GM12873 (cell line): ENCODE data around the gene RAPGEF1.

Experiments used
- TF ChIP-seq, protein P1 (sequence below): IDR thresholded peaks from 2 replicates; pipeline ENCODE4 v1.5.1; 2012; ENCODE audit warnings: low read depth, mild to moderate bottlenecking, moderate library complexity, low read length, control low read depth; ENCODE audit not compliant: insufficient read depth; ENCODE audit errors: missing control alignments

The RAPGEF1 gene

DNA sequence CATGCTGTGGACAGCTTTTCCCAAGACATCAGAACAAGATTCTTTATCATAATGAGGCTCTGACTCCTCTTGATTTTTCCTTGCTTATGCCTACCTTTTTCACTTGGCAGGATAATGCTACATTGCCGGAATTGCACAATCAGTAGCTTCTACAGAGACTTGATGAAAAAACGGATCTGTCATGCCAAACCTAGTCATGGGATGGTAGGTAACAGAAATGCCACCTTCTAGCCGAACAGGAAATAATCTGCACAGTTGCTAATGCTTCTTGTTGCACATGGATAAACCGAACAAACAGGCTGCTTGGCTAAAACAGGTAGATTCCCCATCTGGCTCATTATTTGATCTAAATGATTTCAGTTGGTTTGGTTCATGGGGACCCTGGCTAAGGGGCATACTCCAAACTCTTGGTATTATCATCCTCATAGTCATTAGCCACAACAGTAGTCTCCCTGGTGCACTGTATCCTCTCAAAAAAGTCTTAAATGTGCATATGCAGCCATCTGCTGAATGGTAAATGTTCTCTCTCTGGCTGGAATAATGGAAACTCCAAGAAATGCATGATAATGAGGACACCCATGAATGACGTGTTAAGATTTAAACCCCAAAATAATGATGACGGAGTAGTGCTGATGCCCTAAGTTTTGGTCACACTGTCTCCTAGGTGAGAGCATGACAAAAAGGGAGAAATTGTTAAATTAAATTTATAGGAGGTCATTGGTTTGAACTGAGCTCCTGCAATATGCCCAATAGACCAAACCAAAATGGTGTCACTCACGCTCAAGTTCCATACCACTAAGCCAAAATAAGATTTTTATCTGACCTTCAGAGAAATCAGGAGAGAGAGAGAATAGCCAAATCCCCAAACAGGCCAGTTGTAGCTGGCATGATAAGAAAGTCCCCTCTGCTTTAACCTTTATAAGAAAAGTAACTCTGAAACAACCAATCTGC is 47.0 kb downstream of the RAPGEF1 start:
- TF ChIP-seq, protein P1, sequence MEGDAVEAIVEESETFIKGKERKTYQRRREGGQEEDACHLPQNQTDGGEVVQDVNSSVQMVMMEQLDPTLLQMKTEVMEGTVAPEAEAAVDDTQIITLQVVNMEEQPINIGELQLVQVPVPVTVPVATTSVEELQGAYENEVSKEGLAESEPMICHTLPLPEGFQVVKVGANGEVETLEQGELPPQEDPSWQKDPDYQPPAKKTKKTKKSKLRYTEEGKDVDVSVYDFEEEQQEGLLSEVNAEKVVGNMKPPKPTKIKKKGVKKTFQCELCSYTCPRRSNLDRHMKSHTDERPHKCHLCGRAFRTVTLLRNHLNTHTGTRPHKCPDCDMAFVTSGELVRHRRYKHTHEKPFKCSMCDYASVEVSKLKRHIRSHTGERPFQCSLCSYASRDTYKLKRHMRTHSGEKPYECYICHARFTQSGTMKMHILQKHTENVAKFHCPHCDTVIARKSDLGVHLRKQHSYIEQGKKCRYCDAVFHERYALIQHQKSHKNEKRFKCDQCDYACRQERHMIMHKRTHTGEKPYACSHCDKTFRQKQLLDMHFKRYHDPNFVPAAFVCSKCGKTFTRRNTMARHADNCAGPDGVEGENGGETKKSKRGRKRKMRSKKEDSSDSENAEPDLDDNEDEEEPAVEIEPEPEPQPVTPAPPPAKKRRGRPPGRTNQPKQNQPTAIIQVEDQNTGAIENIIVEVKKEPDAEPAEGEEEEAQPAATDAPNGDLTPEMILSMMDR = no peak

DNA sequence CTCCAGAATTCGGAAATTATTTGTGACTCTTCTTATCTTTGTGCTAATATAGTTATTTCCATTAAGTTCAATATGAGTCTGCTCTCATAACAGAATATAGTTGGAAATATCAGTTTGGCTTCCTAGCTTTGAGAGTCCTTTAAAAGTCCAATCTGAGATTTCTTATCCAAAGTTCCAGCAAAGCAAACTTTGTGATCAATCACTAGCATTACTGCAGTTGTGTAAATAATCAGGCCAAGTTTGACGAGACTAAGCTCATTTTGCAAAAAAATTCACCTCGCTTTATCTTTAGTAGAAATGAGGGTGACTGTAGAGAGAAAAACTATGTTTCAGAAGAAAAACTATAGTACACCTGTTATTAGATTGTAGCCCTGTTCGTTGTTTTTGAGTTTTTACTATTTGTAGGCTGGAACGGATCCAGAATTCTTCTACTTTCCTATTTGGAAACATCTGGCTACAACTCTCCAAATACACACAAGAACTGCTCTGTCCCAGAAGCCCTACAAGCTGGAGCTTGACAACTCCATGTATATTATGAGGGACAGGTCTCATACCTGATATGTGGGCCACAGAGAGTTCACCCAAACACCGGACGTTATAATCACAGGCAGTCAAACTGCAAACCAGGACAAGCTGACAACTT is 47.8 kb downstream of the RAPGEF1 start:
- TF ChIP-seq, protein P1 = no peak

DNA sequence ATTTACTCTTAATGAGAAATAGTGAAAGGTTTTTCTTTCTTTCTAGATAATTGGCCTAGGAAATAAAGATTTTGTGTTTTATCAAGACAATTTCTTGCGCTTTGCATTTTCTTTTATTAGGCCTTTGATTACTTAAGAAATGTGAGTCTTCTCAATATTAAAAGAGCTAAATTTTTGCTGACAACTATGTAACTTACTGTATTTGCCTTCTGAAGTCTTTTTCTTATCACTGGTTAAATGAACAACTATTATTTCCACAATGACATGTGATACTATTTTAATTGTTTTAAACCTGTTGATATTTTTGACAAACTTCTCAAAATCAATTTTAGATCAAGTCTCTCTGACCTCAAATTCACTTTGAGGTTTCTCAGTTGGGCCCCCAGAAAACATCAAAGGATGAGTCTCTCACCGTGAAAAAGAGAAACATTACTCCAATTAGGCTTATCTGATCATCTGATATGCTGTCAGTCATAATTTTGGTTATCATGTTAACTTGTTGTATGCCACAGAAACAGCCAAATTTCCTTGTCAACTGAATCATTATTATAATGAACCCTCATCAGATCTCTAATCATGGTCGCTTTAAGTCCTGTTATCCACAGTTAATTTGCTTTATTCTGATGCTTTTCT is 48.8 kb downstream of the RAPGEF1 start:
- TF ChIP-seq, protein P1 = no peak

DNA sequence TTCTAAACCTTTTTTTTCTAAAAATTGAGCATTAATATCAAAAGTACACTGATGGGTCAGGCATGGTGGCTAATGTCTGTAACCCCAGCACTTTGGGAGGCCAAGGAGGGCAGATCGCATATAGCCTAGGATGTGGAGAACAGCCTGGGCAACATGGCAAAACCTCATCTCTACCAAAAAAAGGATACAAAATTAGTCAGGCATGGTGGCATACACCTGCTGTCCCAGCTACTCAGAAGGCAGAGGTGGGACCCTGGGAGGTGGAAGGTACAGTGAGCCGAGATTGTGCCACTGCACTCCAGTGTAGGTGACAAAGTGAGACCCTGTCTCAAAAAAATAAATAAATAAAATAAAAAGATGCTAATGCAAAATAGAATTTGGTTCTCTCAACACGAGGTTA is 49.4 kb downstream of the RAPGEF1 start:
- TF ChIP-seq, protein P1 = no peak

DNA sequence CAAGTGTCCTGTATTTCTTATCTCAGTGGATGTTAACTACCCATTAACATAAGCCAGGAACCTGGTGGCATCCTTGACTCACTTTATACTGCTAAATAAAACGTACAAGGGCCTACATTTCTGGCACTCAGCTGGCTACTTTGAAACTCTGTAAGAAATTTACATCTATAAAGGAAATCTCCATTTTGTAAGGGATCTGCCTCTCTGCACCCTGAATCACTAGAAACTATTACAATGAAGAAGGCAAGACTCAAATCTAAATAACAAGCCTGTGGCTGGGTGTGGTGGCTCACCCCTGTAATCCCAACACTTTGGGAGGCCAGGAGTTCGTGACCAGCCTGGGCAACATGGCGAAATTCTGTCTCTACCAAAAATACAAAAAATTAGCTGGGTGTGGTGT is 51.5 kb downstream of the RAPGEF1 start:
- TF ChIP-seq, protein P1 = no peak

DNA sequence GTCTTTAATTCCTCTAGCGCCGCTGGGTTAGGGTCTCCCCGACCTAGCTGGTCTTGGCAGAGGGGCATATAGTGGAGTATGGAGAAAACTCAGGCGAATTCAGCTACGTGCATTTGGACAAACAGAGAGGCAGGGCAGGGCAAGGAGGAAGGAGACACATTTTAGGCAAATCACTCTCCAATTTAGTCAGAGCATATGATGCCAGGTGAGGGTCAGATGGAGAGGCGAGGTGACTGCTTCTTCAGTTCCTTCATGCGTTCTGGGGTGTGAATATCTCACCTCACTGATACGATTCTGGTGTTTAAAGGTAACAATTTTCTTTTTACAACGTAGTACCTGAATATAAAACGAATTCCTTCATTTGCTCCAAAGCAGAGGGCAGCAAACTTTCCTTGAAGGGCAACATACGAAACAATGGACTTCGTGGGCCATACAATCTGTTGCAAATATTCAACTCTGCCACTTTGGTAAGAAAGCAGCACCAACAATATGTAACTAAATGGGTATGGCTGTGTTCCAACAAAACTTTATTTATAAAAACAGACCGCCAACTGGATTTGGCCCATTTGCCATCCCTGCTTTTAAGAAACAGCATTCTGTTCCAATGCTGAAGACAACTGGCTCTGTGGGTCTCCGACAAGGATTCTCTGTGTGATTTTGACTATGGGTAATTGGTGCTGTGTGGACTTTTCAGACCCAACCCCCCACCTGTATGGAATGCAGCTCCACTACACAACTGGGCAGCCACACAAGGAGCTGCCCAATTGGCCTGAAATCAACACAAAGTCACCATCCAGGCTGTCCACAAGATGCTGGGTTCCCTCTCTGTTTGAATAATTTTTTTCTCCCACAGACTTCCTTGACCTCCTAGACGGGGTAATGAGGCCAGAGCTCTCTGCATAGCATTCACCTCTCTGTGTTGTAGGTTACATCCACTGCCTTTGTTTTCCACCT is 53.8 kb downstream of the RAPGEF1 start:
- TF ChIP-seq, protein P1 = no peak

DNA sequence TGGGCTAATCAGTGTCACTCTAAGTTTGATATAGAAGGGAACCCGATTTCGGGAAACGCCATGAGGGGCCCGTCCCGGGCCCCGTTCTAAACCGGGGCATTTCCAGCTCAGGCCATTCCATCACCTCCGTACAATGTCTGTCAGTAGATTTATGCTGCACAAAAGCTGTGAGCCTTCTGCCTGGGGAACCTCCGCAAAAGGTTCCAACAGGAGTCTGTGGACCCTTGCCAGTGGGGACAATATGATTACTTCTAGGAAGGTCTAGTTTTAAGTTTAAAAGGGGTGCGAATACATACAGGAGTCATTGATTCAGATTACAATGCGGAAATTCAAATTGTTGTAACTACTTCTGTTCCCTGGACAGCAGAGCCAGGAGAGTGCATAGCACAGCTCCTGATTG is 57.6 kb downstream of the RAPGEF1 start:
- TF ChIP-seq, protein P1 = no peak
